A673 (cell line): ENCODE data around the gene LRCH1. TPM values are rescaled to one million over a fixed set of nuclear protein-coding genes. Genes with fewer than 3 reads are reported as not detected.

Experiments
- BruUV-seq: library from RNA; stranded (reverse); fragments of 400-500 nt; replicated peaks from 2 replicates; lab custom pipeline; 2021; lab: Mats Ljungman, UMichigan
- CTCF ChIA-PET: fragments of 300-600 bp; sonication (Branson Sonifier 250); formaldehyde crosslinking; loops from one replicate; lab custom pipeline; 2022; ENCODE audit warnings: antibody characterized with exemption; lab: Charles Lee
- POLR2A ChIA-PET: fragments of 300-600 bp; sonication (Branson Sonifier 250); formaldehyde crosslinking; loops from one replicate; lab custom pipeline; 2022; ENCODE audit warnings: antibody characterized with exemption; ENCODE audit not compliant: low non-redundant PET; lab: Charles Lee
- DNase-seq: peaks from one replicate; pipeline ENCODE4 v3.0.0-alpha.2; 2015; ENCODE audit warnings: low spot score
- H3K27ac ChIP-seq: fragments of 200-600 bp; sonication (generic); 2 replicates; pipeline ENCODE4 v1.5.1; 2016; ENCODE audit warnings: mixed run types, low read depth, mild to moderate bottlenecking, mixed read lengths, antibody characterized with exemption, low read length; ENCODE audit not compliant: poor library complexity, severe bottlenecking
- H3K27me3 ChIP-seq: fragments of 200-600 bp; sonication (generic); replicated peaks from 2 replicates; pipeline ENCODE4 v1.6.1; 2017; ENCODE audit warnings: mixed run types, low read depth, mild to moderate bottlenecking, mixed read lengths, antibody characterized with exemption, low read length; ENCODE audit not compliant: insufficient read depth, poor library complexity
- H3K36me3 ChIP-seq: fragments of 200-600 bp; sonication (generic); 2 replicates; pipeline ENCODE4 v1.6.1; 2016; ENCODE audit warnings: mixed run types, mild to moderate bottlenecking, mixed read lengths, antibody characterized with exemption, low read length; ENCODE audit not compliant: insufficient read depth, poor library complexity, severe bottlenecking
- H3K4me1 ChIP-seq: fragments of 200-600 bp; sonication (generic); 2 replicates; pipeline ENCODE4 v1.6.1; 2017; ENCODE audit warnings: mixed run types, mild to moderate bottlenecking, mixed read lengths, antibody characterized with exemption, low read length; ENCODE audit not compliant: insufficient read depth, poor library complexity, severe bottlenecking
- H3K4me3 ChIP-seq: fragments of 200-600 bp; sonication (generic); 2 replicates; pipeline ENCODE4 v1.5.1; 2016; ENCODE audit warnings: low read depth, mixed run types, mild to moderate bottlenecking, mixed read lengths, low read length; ENCODE audit not compliant: poor library complexity, severe bottlenecking
- H3K9me3 ChIP-seq: fragments of 200-600 bp; sonication (generic); 2 replicates; pipeline ENCODE4 v1.6.1; 2016; ENCODE audit warnings: mixed run types, low read depth, mild to moderate bottlenecking, mixed read lengths, antibody characterized with exemption, low read length; ENCODE audit not compliant: poor library complexity, severe bottlenecking
- CTCF ChIP-seq: fragments of 300-800, 200-600 bp; sonication (generic); conservative IDR thresholded peaks from 2 replicates; pipeline ENCODE4 v1.5.1; 2017; ENCODE audit warnings: low read depth, mild to moderate bottlenecking, antibody characterized with exemption, low read length, moderate library complexity, mixed read lengths
- EZH2 ChIP-seq: fragments of 200-600 bp; sonication (generic); IDR thresholded peaks from 2 replicates; pipeline ENCODE4 v1.6.1; 2017; ENCODE audit warnings: borderline replicate concordance, low read depth, mild to moderate bottlenecking, mixed read lengths, antibody characterized with exemption, low read length; ENCODE audit not compliant: poor library complexity, severe bottlenecking
- intact Hi-C: fragments of 100-400 bp; cut with micrococcal nuclease; formaldehyde crosslinking; loops from one replicate; pipeline ENCODE4 v1.10.0; 2022; ENCODE audit not compliant: unreplicated experiment
- total RNA-seq: library from RNA; stranded (reverse); gene quantifications from 2 replicates; pipeline ENCODE4 v1.2.3, GENCODE V29; 2021

Gene LRCH1
- total RNA-seq, 1 experiment from 2014 or later = 25.3 TPM

- H3K9me3 ChIP-seq = no peaks in the 10 kb centered on the region
- TF ChIP-seq CTCF (no peak), EZH2 (no peak)
- POLR2A ChIA-PET = interaction anchor here (0.7 kb wide), 1 partner anchor 31 kb away, joined by 3 read pairs; no protein-coding TSS in a partner anchor
- CTCF ChIA-PET = no interaction called here
- intact Hi-C loops = no loop called here
- H3K27ac ChIP-seq = no peak overlapping the region
- H3K4me3 ChIP-seq = no peak overlapping the region
- peaks cover 10% of the 10 kb centered on the region for H3K4me1 ChIP-seq
- no peak for DNase-seq
- peaks cover 16% of the 10 kb centered on the region for H3K36me3 ChIP-seq
- H3K27me3 ChIP-seq = no peaks in the 10 kb centered on the region
- no TSS peak for BruUV-seq
Observed at GRCh38 chr13:46743191-46743590, 190.2 kb downstream of the LRCH1 start.

- TF ChIP-seq EZH2 (no peak), CTCF (no peak)
- ChIA-PET CTCF (no interaction called here), POLR2A (no interaction called here)
- DNase-seq = no peak
- Histone ChIP-seq H3K4me3 (no peak overlapping the region), H3K9me3 (no peaks in the 10 kb centered on the region), H3K27ac (no peak overlapping the region), H3K4me1 (peaks cover 10% of the 10 kb centered on the region), H3K36me3 (peaks cover 17% of the 10 kb centered on the region), H3K27me3 (no peaks in the 10 kb centered on the region)
- intact Hi-C loops = no loop called here
- BruUV-seq = no TSS peak
Observed at GRCh38 chr13:46745062-46745461, 192.1 kb downstream of the LRCH1 start.

- H3K9me3 ChIP-seq = no peaks in the 10 kb centered on the region
- H3K4me3 ChIP-seq = no peak overlapping the region
- no peaks in the 10 kb centered on the region for H3K27me3 ChIP-seq
- peaks cover 10% of the 10 kb centered on the region for H3K4me1 ChIP-seq
- TF ChIP-seq EZH2 (no peak), CTCF (no peak)
- H3K36me3 ChIP-seq = peaks cover 23% of the 10 kb centered on the region
- no TSS peak for BruUV-seq
- intact Hi-C loops = no loop called here
- POLR2A ChIA-PET = no interaction called here
- DNase-seq = no peak
- CTCF ChIA-PET = no interaction called here
- H3K27ac ChIP-seq = no peak overlapping the region
Observed at GRCh38 chr13:46745706-46746105, 192.7 kb downstream of the LRCH1 start.
